Sigmoid colon (tissue), 4 donors: Measurements from ENCODE around the gene MS4A4A.

ENCODE experiments used
- POLR2AphosphoS5 ChIP-seq, 4 donors: sonication (generic); formaldehyde crosslinking; IDR thresholded peaks; one replicate each; pipeline ENCODE4 v1.6.1; 2017; ENCODE audit warnings: antibody characterized with exemption in 4 of 4
- TF ChIP-seq, protein P1 (sequence below), 4 experiments: fragments of 450-650 bp in 3 of 4; fragments of 200-600 bp in 1 of 4; IDR thresholded peaks; one replicate each; pipeline ENCODE4 v1.5.1; 2016 to 2019; ENCODE audit warnings: antibody characterized with exemption in 4 of 4, mild to moderate bottlenecking in 3 of 4, moderate library complexity in 2 of 4

- TF ChIP-seq, protein P1, sequence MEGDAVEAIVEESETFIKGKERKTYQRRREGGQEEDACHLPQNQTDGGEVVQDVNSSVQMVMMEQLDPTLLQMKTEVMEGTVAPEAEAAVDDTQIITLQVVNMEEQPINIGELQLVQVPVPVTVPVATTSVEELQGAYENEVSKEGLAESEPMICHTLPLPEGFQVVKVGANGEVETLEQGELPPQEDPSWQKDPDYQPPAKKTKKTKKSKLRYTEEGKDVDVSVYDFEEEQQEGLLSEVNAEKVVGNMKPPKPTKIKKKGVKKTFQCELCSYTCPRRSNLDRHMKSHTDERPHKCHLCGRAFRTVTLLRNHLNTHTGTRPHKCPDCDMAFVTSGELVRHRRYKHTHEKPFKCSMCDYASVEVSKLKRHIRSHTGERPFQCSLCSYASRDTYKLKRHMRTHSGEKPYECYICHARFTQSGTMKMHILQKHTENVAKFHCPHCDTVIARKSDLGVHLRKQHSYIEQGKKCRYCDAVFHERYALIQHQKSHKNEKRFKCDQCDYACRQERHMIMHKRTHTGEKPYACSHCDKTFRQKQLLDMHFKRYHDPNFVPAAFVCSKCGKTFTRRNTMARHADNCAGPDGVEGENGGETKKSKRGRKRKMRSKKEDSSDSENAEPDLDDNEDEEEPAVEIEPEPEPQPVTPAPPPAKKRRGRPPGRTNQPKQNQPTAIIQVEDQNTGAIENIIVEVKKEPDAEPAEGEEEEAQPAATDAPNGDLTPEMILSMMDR (IDR thresholded peaks at IDR 0.05): no peak
- no peak for TF ChIP-seq POLR2AphosphoS5 (IDR thresholded peaks at IDR 0.05)
These were observed 15.8 kb upstream of the MS4A4A start for GRCh38 chr11:60264644-60265043.
